Measurements from ENCODE around the gene YES1. TPM values are rescaled to one million over a fixed set of nuclear protein-coding genes. Genes with fewer than 3 reads are reported as not detected.

YES1 gene
- total RNA-seq, 1 experiment from 2014 or later, result 81.7 TPM

DNA sequence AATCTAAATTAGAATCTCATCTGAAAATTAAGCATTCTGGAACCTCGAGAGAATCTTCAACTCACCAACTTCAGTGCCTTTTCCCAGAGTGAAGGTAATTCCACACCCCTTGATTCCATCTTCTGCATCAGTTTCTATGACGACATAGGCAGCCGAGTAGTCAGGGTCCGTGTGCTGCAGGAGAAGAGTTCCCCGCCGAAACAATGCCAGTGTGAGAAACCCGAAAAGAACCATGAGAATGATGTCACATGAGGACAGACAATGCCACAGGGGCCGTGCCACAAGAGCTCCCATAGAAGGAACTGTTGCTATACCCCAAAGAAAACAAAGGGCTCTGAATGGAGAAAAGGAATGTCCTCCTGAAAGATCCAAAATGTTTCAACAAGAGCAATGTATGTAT, 105.6 kb downstream of the YES1 start:
- ChIA-PET POLR2A (no interaction called here), CTCF (interaction anchor here (0.6 to 6.5 kb wide), 4 partner anchors 31 to 125 kb away, joined by 3 to 31 read pairs (median 4); partner anchors contain the start of gene TYMS)
- Mint-ChIP-seq H3K4me1 (ENCODE audit: insufficient read depth, unreplicated experiment) (peaks cover 23% of the 10 kb centered on the region), H3K27ac (ENCODE audit: low read depth, unreplicated experiment) (no peak overlapping the region), H3K9me3 (ENCODE audit: unreplicated experiment) (no peaks in the 10 kb centered on the region), H3K27me3 (ENCODE audit: insufficient read depth, unreplicated experiment) (no peaks in the 10 kb centered on the region), H3K4me3 (ENCODE audit: unreplicated experiment) (no peak overlapping the region), H3K36me3 (ENCODE audit: insufficient read depth, unreplicated experiment) (peaks cover 55% of the 10 kb centered on the region)
- TF ChIP-seq, protein P1, sequence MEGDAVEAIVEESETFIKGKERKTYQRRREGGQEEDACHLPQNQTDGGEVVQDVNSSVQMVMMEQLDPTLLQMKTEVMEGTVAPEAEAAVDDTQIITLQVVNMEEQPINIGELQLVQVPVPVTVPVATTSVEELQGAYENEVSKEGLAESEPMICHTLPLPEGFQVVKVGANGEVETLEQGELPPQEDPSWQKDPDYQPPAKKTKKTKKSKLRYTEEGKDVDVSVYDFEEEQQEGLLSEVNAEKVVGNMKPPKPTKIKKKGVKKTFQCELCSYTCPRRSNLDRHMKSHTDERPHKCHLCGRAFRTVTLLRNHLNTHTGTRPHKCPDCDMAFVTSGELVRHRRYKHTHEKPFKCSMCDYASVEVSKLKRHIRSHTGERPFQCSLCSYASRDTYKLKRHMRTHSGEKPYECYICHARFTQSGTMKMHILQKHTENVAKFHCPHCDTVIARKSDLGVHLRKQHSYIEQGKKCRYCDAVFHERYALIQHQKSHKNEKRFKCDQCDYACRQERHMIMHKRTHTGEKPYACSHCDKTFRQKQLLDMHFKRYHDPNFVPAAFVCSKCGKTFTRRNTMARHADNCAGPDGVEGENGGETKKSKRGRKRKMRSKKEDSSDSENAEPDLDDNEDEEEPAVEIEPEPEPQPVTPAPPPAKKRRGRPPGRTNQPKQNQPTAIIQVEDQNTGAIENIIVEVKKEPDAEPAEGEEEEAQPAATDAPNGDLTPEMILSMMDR (IDR thresholded peaks at IDR 0.05; ENCODE audit: unreplicated experiment), result no peak
- intact Hi-C loops (cut with micrococcal nuclease), result no loop called here
- no TSS peak for BruUV-seq (replicated peaks)
- no peak for DNase-seq (ENCODE audit: unreplicated experiment)

DNA sequence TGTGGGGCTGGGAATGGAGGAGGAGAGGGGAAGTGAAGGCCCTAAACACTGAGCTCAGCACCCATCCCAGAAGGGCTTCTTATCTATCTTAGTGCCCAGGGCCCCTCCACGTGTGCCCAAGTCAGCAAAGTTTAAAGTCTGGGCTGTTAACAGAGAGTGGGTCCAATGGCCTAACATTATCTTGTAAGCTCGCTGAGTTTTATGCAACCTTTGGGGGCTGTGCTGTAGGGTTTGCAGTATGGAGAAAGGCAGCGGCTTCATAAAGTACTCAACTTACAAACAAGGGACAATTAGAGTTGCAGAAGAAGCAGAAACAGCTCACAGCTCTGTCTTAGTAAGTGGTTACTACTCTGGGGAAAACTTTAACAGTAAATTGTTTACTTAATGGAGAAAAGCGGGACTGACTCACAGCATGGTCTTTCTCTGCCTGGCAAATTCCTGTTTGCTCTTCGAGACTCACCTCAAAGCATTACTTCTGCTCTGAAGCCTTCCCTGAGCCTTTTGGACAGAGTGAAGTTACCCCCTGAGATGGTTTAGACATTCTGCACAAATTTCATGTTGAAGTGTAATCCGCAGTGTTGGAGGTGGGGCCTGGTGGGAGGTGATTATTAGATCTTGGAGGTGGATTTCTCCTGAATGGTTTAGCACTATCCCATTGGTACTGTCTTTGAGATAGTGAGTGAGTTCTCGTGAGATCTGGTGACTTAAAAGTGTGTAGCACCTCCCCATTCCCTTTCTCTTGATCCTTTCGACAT, 108.7 kb downstream of the YES1 start:
- H3K36me3 Mint-ChIP-seq (ENCODE audit: insufficient read depth, unreplicated experiment), result peaks cover 60% of the 10 kb centered on the region
- H3K9me3 Mint-ChIP-seq (ENCODE audit: unreplicated experiment), result no peaks in the 10 kb centered on the region
- DNase-seq (ENCODE audit: unreplicated experiment), result peak; percentile 47
- no peaks in the 10 kb centered on the region for H3K27me3 Mint-ChIP-seq (ENCODE audit: insufficient read depth, unreplicated experiment)
- H3K4me3 Mint-ChIP-seq (ENCODE audit: unreplicated experiment), result peak overlapping the region; percentile 4
- H3K27ac Mint-ChIP-seq (ENCODE audit: low read depth, unreplicated experiment), result peak overlapping the region; percentile 54
- ChIA-PET CTCF (interaction anchor here (0.7 to 2.2 kb wide), 7 partner anchors 45 to 143 kb away, joined by 3 to 11 read pairs (median 3); no protein-coding TSS in a partner anchor), POLR2A (interaction anchor here (0.6 to 2.5 kb wide), 9 partner anchors 8 to 435 kb away, joined by 3 to 20 read pairs (median 3); partner anchors contain the start of genes ENOSF1, THOC1, TYMS and YES1)
- TF ChIP-seq, protein P1 (IDR thresholded peaks at IDR 0.05; ENCODE audit: unreplicated experiment), result no peak
- H3K4me1 Mint-ChIP-seq (ENCODE audit: insufficient read depth, unreplicated experiment), result peaks cover 14% of the 10 kb centered on the region
- intact Hi-C loops (cut with micrococcal nuclease), result no loop called here
- BruUV-seq (replicated peaks), result no TSS peak

DNA sequence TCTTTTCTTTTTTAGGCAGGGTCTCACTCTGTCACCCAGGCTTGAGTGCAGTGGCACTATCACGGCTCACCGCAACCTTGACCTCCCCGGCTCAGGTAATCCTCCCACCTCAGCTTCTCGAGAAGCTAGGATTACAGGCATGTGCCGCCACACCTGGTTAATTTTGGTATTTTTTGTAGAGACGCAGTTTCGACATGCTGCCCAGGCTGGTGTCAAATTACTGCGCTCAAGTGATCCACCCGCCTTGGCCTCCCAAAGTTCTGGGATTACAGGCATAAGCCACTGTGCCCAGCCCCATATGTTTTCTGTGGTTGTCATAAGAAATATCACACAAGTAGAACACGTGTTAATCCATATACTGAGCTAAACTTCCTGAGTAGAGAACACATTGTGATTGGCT, 114.2 kb downstream of the YES1 start:
- peak; percentile 60 for DNase-seq (ENCODE audit: unreplicated experiment)
- H3K9me3 Mint-ChIP-seq (ENCODE audit: unreplicated experiment), result no peaks in the 10 kb centered on the region
- no peaks in the 10 kb centered on the region for H3K27me3 Mint-ChIP-seq (ENCODE audit: insufficient read depth, unreplicated experiment)
- ChIA-PET POLR2A (interaction anchor here (0.5 to 1.2 kb wide), 3 partner anchors 18 to 131 kb away, joined by 3 to 5 read pairs (median 3); no protein-coding TSS in a partner anchor), CTCF (interaction anchor here (1.0 to 1.1 kb wide), 3 partner anchors 13 to 39 kb away, joined by 3 read pairs; no protein-coding TSS in a partner anchor)
- H3K4me1 Mint-ChIP-seq (ENCODE audit: insufficient read depth, unreplicated experiment), result peaks cover 2% of the 10 kb centered on the region
- H3K36me3 Mint-ChIP-seq (ENCODE audit: insufficient read depth, unreplicated experiment), result peaks cover 64% of the 10 kb centered on the region
- no TSS peak for BruUV-seq (replicated peaks)
- no peak overlapping the region for H3K4me3 Mint-ChIP-seq (ENCODE audit: unreplicated experiment)
- H3K27ac Mint-ChIP-seq (ENCODE audit: low read depth, unreplicated experiment), result no peak overlapping the region
- TF ChIP-seq, protein P1 (IDR thresholded peaks at IDR 0.05; ENCODE audit: unreplicated experiment), result no peak
- intact Hi-C loops (cut with micrococcal nuclease), result no loop called here

DNA sequence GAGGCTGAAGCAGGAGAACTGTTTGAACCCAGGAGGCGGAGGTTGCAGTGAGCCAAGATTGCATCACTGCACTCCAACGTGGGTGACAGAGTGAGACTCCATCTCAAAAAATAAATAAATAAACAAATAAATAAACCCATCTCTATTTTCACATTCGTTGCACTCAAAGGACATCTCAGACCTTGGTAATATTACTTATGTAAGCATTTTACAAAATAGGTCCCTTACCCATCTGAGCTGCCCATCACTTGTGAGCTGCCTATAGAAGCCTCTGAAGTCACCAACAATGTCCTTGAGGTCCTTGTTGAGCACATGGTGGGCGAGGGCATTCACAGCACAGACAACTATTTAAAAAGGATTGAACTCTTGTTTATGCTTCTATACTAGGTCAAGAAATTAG, 115.0 kb downstream of the YES1 start:
- intact Hi-C loops (cut with micrococcal nuclease), result no loop called here
- Mint-ChIP-seq H3K27me3 (ENCODE audit: insufficient read depth, unreplicated experiment) (no peaks in the 10 kb centered on the region), H3K4me1 (ENCODE audit: insufficient read depth, unreplicated experiment) (no peaks in the 10 kb centered on the region), H3K27ac (ENCODE audit: low read depth, unreplicated experiment) (no peak overlapping the region), H3K4me3 (ENCODE audit: unreplicated experiment) (no peak overlapping the region), H3K9me3 (ENCODE audit: unreplicated experiment) (no peaks in the 10 kb centered on the region), H3K36me3 (ENCODE audit: insufficient read depth, unreplicated experiment) (peaks cover 72% of the 10 kb centered on the region)
- no TSS peak for BruUV-seq (replicated peaks)
- CTCF ChIA-PET, result interaction anchor here (0.6 to 1.1 kb wide), 3 partner anchors 16 to 66 kb away, joined by 3 read pairs; partner anchors contain the start of gene ENOSF1
- TF ChIP-seq, protein P1 (IDR thresholded peaks at IDR 0.05; ENCODE audit: unreplicated experiment), result no peak
- DNase-seq (ENCODE audit: unreplicated experiment), result no peak
- POLR2A ChIA-PET, result no interaction called here
